Common myeloid progenitor, CD34-positive (primary cell): ENCODE results near the gene LTA4H.

ENCODE experiments used
- CTCF ChIA-PET: fragments of 350-600 bp; sonication (Branson Sonifier 250); formaldehyde crosslinking; loops from one replicate; lab custom pipeline; 2021; ENCODE audit warnings: antibody characterized with exemption; lab: Charles Lee
- POLR2A ChIA-PET: fragments of 350-600 bp; sonication (Branson Sonifier 250); formaldehyde crosslinking; loops from one replicate; lab custom pipeline; 2021; ENCODE audit warnings: antibody characterized with exemption; lab: Charles Lee
- DNase-seq, 3 donors: peaks; one replicate each; pipeline versions ENCODE4 v3.0.0 to v3.0.0-alpha.2; 2013
- H3K27ac ChIP-seq, 2 experiments: 1 replicate in 1 of 2; 2 replicates in 1 of 2; pipeline ENCODE4 v1.7.0; 2013; ENCODE audit warnings: inconsistent platforms in 2 of 2, low read length in 2 of 2, mild to moderate bottlenecking in 2 of 2, low read depth in 1 of 2, moderate library complexity in 1 of 2; ENCODE audit not compliant: severe bottlenecking in 2 of 2, insufficient read depth in 1 of 2, poor library complexity in 1 of 2
- H3K27me3 ChIP-seq, 5 experiments: replicated peaks in 2 of 5; 1 replicate in 3 of 5; 2 replicates in 2 of 5; pipeline versions ENCODE4 v1.6.1 to v1.7.0; 2013; ENCODE audit warnings: low read length in 4 of 5, mild to moderate bottlenecking in 2 of 5, moderate library complexity in 2 of 5, inconsistent platforms in 1 of 5; ENCODE audit not compliant: insufficient read depth in 5 of 5, control insufficient read depth in 4 of 5
- H3K36me3 ChIP-seq, 4 experiments: 1 replicate in 2 of 4; 2 replicates in 2 of 4; pipeline versions ENCODE4 v1.6.1 to v1.7.0; 2013; ENCODE audit warnings: low read length in 3 of 4, control low read depth in 1 of 4, mild to moderate bottlenecking in 1 of 4; ENCODE audit not compliant: control insufficient read depth in 4 of 4, insufficient read depth in 4 of 4
- H3K4me1 ChIP-seq, 4 experiments: 1 replicate in 3 of 4; 2 replicates in 1 of 4; pipeline versions ENCODE4 v1.6.1 to v1.7.1; 2013; ENCODE audit warnings: low read length in 3 of 4, mild to moderate bottlenecking in 3 of 4, control low read depth in 1 of 4, inconsistent platforms in 1 of 4, moderate library complexity in 1 of 4; ENCODE audit not compliant: control insufficient read depth in 4 of 4, insufficient read depth in 4 of 4; ENCODE audit errors: control extremely low read depth in 1 of 4
- H3K4me3 ChIP-seq, 7 experiments: 1 replicate in 4 of 7; 2 replicates in 3 of 7; pipeline versions ENCODE4 v1.5.1 to v1.7.0; 2013; ENCODE audit warnings: mild to moderate bottlenecking in 7 of 7, low read length in 6 of 7, moderate library complexity in 6 of 7, inconsistent platforms in 2 of 7, low read depth in 2 of 7, control low read depth in 1 of 7; ENCODE audit not compliant: insufficient read depth in 4 of 7, control insufficient read depth in 1 of 7; ENCODE audit errors: extremely low read depth in 1 of 7
- H3K9me3 ChIP-seq, 5 experiments: 1 replicate in 4 of 5; 2 replicates in 1 of 5; pipeline versions ENCODE4 v1.6.1 to v1.7.1; 2013; ENCODE audit warnings: low read length in 4 of 5, mild to moderate bottlenecking in 2 of 5, inconsistent platforms in 1 of 5, low read depth in 1 of 5, moderate library complexity in 1 of 5; ENCODE audit not compliant: control insufficient read depth in 4 of 5, insufficient read depth in 2 of 5; ENCODE audit errors: control extremely low read depth in 1 of 5
- WGBS: methylation state at CpG from one replicate; pipeline ENCODE4 v1.1.5; 2013; ENCODE audit not compliant: insufficient coverage; 5-methylcytosine and 5-hydroxymethylcytosine counted together

The LTA4H gene

GRCh38 chr12:95982602-95983001, 52.8 kb downstream of the LTA4H start:
- Histone ChIP-seq H3K9me3 (no peaks in the 10 kb centered on the region), H3K36me3 (no peaks in the 10 kb centered on the region), H3K4me1 (no peaks in the 10 kb centered on the region), H3K4me3 (no peak overlapping the region), H3K27me3 (no peaks in the 10 kb centered on the region), H3K27ac (no peak overlapping the region)
- no peak for DNase-seq
- ChIA-PET CTCF (no interaction called here), POLR2A (no interaction called here)
- 88% methylated on average over 1 of the region's 1 CpG for WGBS

GRCh38 chr12:95980437-95980836, 55.0 kb downstream of the LTA4H start:
- H3K27me3 ChIP-seq, result no peaks in the 10 kb centered on the region
- ChIA-PET CTCF (interaction anchor here (1.3 kb wide), 1 partner anchor 18 kb away, joined by 5 read pairs; no protein-coding TSS in a partner anchor), POLR2A (no interaction called here)
- no peaks in the 10 kb centered on the region for H3K4me1 ChIP-seq
- no peaks in the 10 kb centered on the region for H3K36me3 ChIP-seq
- WGBS, result 97% methylated on average over 5 of the region's 5 CpGs
- no peak overlapping the region for H3K4me3 ChIP-seq
- H3K27ac ChIP-seq, result no peak overlapping the region
- no peaks in the 10 kb centered on the region for H3K9me3 ChIP-seq
- DNase-seq, result no peak

- Histone ChIP-seq H3K4me3 (no peak overlapping the region), H3K27ac (no peak overlapping the region), H3K36me3 (no peaks in the 10 kb centered on the region), H3K4me1 (no peaks in the 10 kb centered on the region), H3K9me3 (no peaks in the 10 kb centered on the region), H3K27me3 (no peaks in the 10 kb centered on the region)
- 100% methylated on average over 2 of the region's 3 CpGs for WGBS
- ChIA-PET POLR2A (no interaction called here), CTCF (interaction anchor here (0.9 kb wide), 1 partner anchor 60 kb away, joined by 3 read pairs; no protein-coding TSS in a partner anchor)
- DNase-seq, result no peak
These were observed 56.6 kb downstream of the LTA4H start for GRCh38 chr12:95978774-95979173.

GRCh38 chr12:95978351-95978750, 57.0 kb downstream of the LTA4H start:
- WGBS, result 100% methylated on average over 5 of the region's 5 CpGs
- H3K4me1 ChIP-seq, result no peaks in the 10 kb centered on the region
- H3K4me3 ChIP-seq, result no peak overlapping the region
- DNase-seq, result no peak
- H3K36me3 ChIP-seq, result no peaks in the 10 kb centered on the region
- no peak overlapping the region for H3K27ac ChIP-seq
- ChIA-PET CTCF (interaction anchor here (0.9 to 1.0 kb wide), 2 partner anchors 59 to 547 kb away, joined by 3 to 5 read pairs; no protein-coding TSS in a partner anchor), POLR2A (interaction anchor here (0.6 kb wide), 1 partner anchor 34 kb away, joined by 3 read pairs; no protein-coding TSS in a partner anchor)
- H3K27me3 ChIP-seq, result no peaks in the 10 kb centered on the region
- H3K9me3 ChIP-seq, result no peaks in the 10 kb centered on the region

GRCh38 chr12:95977764-95978305, 57.6 kb downstream of the LTA4H start:
- Histone ChIP-seq H3K36me3 (no peaks in the 10 kb centered on the region), H3K9me3 (no peaks in the 10 kb centered on the region), H3K27me3 (no peaks in the 10 kb centered on the region), H3K27ac (no peak overlapping the region), H3K4me3 (no peak overlapping the region), H3K4me1 (no peaks in the 10 kb centered on the region)
- ChIA-PET CTCF (interaction anchor here (0.9 to 1.0 kb wide), 2 partner anchors 59 to 547 kb away, joined by 3 to 5 read pairs; no protein-coding TSS in a partner anchor), POLR2A (interaction anchor here (0.6 kb wide), 1 partner anchor 35 kb away, joined by 3 read pairs; no protein-coding TSS in a partner anchor)
- no peak for DNase-seq
- 92% methylated on average over 11 of the region's 11 CpGs for WGBS

- H3K4me1 ChIP-seq, result no peaks in the 10 kb centered on the region
- no peak overlapping the region for H3K27ac ChIP-seq
- no peaks in the 10 kb centered on the region for H3K36me3 ChIP-seq
- no peaks in the 10 kb centered on the region for H3K27me3 ChIP-seq
- H3K9me3 ChIP-seq, result no peaks in the 10 kb centered on the region
- WGBS, result 100% methylated on average over 7 of the region's 8 CpGs
- no peak overlapping the region for H3K4me3 ChIP-seq
- DNase-seq, result no peak
- ChIA-PET CTCF (interaction anchor here (1.1 kb wide), 1 partner anchor 22 kb away, joined by 3 read pairs; no protein-coding TSS in a partner anchor), POLR2A (no interaction called here)
These were observed 59.0 kb downstream of the LTA4H start for GRCh38 chr12:95976416-95976832.

GRCh38 chr12:95975491-95975890, 59.9 kb downstream of the LTA4H start:
- Histone ChIP-seq H3K4me3 (no peak overlapping the region), H3K27me3 (no peaks in the 10 kb centered on the region), H3K27ac (no peak overlapping the region), H3K4me1 (no peaks in the 10 kb centered on the region), H3K36me3 (no peaks in the 10 kb centered on the region), H3K9me3 (no peaks in the 10 kb centered on the region)
- CTCF ChIA-PET, result no interaction called here
- WGBS, result 100% methylated on average over 1 of the region's 4 CpGs
- DNase-seq, result no peak
- POLR2A ChIA-PET, result no interaction called here
